Memory B cell (primary cell): Measurements from ENCODE around the gene S1PR5.

Source experiments
- ATAC-seq: fragments of 150-1000 bp; cut with Tn5 transposase; 2 replicates; pipeline ENCODE4 v1.10.0; 2021; ENCODE audit warnings: low read depth, mild to moderate bottlenecking, moderate library complexity
- DNase-seq, 2 donors: peaks; one replicate each; pipeline ENCODE4 v3.0.0; 2022; ENCODE audit warnings: low spot score in 2 of 2
- H3K27ac Mint-ChIP-seq: one replicate; pipeline ENCODE4 v1.8.0; 2022; ENCODE audit warnings: mild to moderate bottlenecking, moderate library complexity, mixed read lengths
- H3K27me3 Mint-ChIP-seq: one replicate; pipeline ENCODE4 v1.8.0; 2022; ENCODE audit warnings: mixed read lengths
- H3K36me3 Mint-ChIP-seq: one replicate; pipeline ENCODE4 v1.8.0; 2022; ENCODE audit warnings: mild to moderate bottlenecking, mixed read lengths
- H3K4me1 Mint-ChIP-seq: one replicate; pipeline ENCODE4 v1.8.0; 2022; ENCODE audit warnings: mixed read lengths
- H3K4me3 Mint-ChIP-seq: one replicate; pipeline ENCODE4 v1.8.0; 2022; ENCODE audit warnings: mild to moderate bottlenecking, moderate library complexity, mixed read lengths
- H3K9me3 Mint-ChIP-seq: one replicate; pipeline ENCODE4 v1.8.0; 2022; ENCODE audit warnings: mixed read lengths

The S1PR5 gene

GRCh38 chr19:10491472-10492047 is 25.7 kb downstream of the S1PR5 start:
- no peaks in the 10 kb centered on the region for H3K4me1 Mint-ChIP-seq
- H3K27me3 Mint-ChIP-seq = no peaks in the 10 kb centered on the region
- DNase-seq (no peak), ATAC-seq (no peak)
- H3K4me3 Mint-ChIP-seq = no peak overlapping the region
- no peaks in the 10 kb centered on the region for H3K9me3 Mint-ChIP-seq
- H3K36me3 Mint-ChIP-seq = peaks cover 5% of the 10 kb centered on the region
- H3K27ac Mint-ChIP-seq = no peak overlapping the region

DNA sequence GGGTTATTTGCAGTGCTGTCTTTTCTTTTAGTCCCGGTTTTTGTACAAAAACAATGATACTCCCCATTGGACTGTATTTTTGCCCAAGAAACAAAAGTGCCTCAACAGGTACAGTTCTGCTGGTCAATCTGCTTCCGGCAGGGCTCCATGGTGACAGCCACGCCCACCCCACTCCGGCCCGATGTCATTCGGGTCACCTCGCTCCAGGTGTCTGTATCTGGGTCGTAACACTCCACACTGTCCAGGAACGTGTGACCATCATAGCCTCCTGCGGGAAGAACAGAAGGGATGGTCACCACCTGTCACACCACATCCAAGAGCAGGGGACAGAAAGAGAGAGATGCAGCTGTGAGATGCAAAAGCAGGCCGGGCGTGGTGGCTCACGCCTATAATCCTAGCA is 30.7 kb downstream of the S1PR5 start:
- Mint-ChIP-seq H3K4me1 (no peaks in the 10 kb centered on the region), H3K9me3 (no peaks in the 10 kb centered on the region)

DNA sequence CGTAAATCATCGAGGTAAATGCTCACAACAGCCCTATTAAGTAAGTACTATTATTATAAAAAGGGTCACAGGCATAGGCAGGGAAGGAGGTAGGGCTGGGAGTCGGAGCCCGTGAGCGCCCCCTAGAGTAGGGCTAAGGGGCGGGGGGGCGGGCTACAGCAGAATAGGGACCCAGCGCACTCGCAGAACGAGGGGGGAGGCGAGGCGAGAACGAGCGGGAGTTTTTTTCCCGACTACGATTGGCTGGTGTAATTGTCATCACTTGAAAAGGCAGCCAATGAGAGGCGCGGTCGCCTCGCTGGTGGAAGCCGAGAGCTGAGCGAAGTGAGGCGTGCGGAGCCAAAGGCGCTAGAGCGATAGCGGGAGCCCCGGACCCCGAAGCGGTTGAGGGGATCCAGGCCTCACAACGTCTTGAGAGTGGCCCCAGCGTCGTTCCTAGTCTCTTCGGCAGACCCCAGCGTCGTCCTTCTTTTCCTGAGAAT is 38.3 kb downstream of the S1PR5 start:
- H3K4me3 Mint-ChIP-seq = peak overlapping the region; percentile 41
- H3K36me3 Mint-ChIP-seq = no peaks in the 10 kb centered on the region
- peaks cover 3% of the 10 kb centered on the region for H3K4me1 Mint-ChIP-seq
- H3K27ac Mint-ChIP-seq = peak overlapping the region; percentile 80
- ATAC-seq = peak; percentile 95
- DNase-seq = peak; percentile 68 to 76
- no peaks in the 10 kb centered on the region for H3K9me3 Mint-ChIP-seq
- H3K27me3 Mint-ChIP-seq = no peaks in the 10 kb centered on the region

More for the DNA sequence above, 30.7 kb downstream of the S1PR5 start:
- Mint-ChIP-seq H3K27ac (no peak overlapping the region), H3K36me3 (peaks cover 9% of the 10 kb centered on the region), H3K4me3 (no peak overlapping the region), H3K27me3 (no peaks in the 10 kb centered on the region)
- DNase-seq (no peak), ATAC-seq (no peak)

GRCh38 chr19:10478476-10478875 is 38.8 kb downstream of the S1PR5 start:
- Mint-ChIP-seq H3K4me1 (peaks cover 3% of the 10 kb centered on the region), H3K9me3 (no peaks in the 10 kb centered on the region), H3K36me3 (no peaks in the 10 kb centered on the region), H3K4me3 (no peak overlapping the region), H3K27me3 (no peaks in the 10 kb centered on the region), H3K27ac (no peak overlapping the region)
- ATAC-seq = no peak
- no peak for DNase-seq

DNA sequence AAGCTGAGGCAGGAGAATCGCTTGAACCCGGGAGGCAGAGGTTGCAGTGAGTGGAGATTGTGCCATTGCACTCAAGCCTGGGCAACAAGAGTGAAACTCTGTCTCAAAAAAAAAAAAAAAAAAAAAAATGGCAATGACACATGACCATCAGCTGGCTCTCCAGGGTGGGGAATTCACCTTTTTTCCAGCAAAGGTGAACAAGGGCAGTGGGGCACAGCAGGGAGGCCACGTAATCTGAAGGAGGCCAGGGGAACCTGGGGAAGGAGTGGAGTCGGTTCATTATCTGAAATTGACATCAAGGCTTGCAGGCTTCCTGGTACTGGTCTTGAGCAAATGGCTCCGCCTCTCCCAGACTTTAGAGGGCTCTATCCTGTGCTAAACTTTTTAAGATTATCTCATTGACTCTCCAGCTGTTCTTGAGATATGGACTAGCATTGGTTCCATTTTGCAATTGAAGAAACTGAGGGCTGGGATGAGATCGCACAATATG is 42.2 kb downstream of the S1PR5 start:
- no peak for ATAC-seq
- H3K9me3 Mint-ChIP-seq = no peaks in the 10 kb centered on the region

DNA sequence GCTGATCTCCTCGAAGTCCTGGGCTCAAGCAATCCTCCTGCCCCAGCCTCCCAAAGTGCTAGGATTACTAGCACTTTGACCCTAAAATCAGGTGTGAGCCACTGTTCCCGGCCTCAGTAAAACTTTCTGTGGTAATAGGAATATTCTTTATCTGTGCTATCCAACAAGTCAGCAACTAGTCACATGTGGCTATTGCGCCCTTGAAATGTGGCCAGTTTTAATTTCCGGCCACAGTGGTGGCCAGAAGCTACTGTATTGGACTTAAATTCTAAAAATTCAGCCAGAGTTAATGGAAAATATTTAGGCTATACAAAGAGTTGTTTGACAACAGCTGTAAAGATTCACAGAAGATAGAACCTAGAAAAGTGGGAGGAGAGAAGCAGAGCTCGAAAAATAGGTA is 44.1 kb downstream of the S1PR5 start:
- no peaks in the 10 kb centered on the region for H3K36me3 Mint-ChIP-seq
- peaks cover 2% of the 10 kb centered on the region for H3K27me3 Mint-ChIP-seq
- H3K9me3 Mint-ChIP-seq = no peaks in the 10 kb centered on the region
- H3K4me1 Mint-ChIP-seq = no peaks in the 10 kb centered on the region
- ATAC-seq (no peak), DNase-seq (no peak)
- no peak overlapping the region for H3K27ac Mint-ChIP-seq
- H3K4me3 Mint-ChIP-seq = no peak overlapping the region

More for the DNA sequence above, 42.2 kb downstream of the S1PR5 start:
- Mint-ChIP-seq H3K36me3 (no peaks in the 10 kb centered on the region), H3K27ac (no peak overlapping the region), H3K27me3 (peaks cover 2% of the 10 kb centered on the region), H3K4me1 (peaks cover 3% of the 10 kb centered on the region), H3K4me3 (no peak overlapping the region)
- no peak for DNase-seq

GRCh38 chr19:10471909-10472308 is 45.3 kb downstream of the S1PR5 start:
- Mint-ChIP-seq H3K4me3 (no peak overlapping the region), H3K9me3 (no peaks in the 10 kb centered on the region), H3K27ac (no peak overlapping the region), H3K36me3 (peaks cover under 1% of the 10 kb centered on the region), H3K27me3 (peaks cover 2% of the 10 kb centered on the region), H3K4me1 (no peaks in the 10 kb centered on the region)
- DNase-seq (no peak), ATAC-seq (peak; percentile 63)

DNA sequence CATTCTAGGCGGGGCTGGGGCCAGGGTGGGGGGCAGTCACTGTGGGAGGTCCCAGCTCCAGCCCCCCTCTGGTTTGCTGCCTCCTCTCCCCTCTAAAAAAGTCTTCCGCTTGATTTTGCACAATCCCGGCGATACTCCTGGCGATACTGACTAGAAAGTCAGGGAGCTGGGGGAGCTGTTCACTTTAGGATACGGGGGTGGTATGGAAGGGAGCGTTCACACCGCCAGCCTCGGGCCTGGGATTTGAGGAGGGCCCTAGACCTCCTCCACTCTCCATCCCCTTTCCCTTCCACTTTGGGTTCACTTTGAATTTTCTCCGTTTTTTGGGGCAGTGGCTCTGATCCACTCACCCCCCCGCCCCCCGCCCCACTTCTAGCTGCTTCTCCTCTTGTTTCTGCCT is 49.1 kb downstream of the S1PR5 start:
- H3K27ac Mint-ChIP-seq = no peak overlapping the region
- H3K36me3 Mint-ChIP-seq = peaks cover 3% of the 10 kb centered on the region
- no peaks in the 10 kb centered on the region for H3K27me3 Mint-ChIP-seq
- ATAC-seq (no peak), DNase-seq (no peak)
- no peaks in the 10 kb centered on the region for H3K4me1 Mint-ChIP-seq
- H3K9me3 Mint-ChIP-seq = no peaks in the 10 kb centered on the region
- H3K4me3 Mint-ChIP-seq = no peak overlapping the region

- H3K27me3 Mint-ChIP-seq = peaks cover 2% of the 10 kb centered on the region
- H3K9me3 Mint-ChIP-seq = no peaks in the 10 kb centered on the region
- DNase-seq (no peak), ATAC-seq (no peak)
- peaks cover 6% of the 10 kb centered on the region for H3K4me1 Mint-ChIP-seq
- peaks cover 3% of the 10 kb centered on the region for H3K36me3 Mint-ChIP-seq
- H3K4me3 Mint-ChIP-seq = no peak overlapping the region
- no peak overlapping the region for H3K27ac Mint-ChIP-seq
These were observed 50.0 kb downstream of the S1PR5 start for GRCh38 chr19:10467104-10467706.

DNA sequence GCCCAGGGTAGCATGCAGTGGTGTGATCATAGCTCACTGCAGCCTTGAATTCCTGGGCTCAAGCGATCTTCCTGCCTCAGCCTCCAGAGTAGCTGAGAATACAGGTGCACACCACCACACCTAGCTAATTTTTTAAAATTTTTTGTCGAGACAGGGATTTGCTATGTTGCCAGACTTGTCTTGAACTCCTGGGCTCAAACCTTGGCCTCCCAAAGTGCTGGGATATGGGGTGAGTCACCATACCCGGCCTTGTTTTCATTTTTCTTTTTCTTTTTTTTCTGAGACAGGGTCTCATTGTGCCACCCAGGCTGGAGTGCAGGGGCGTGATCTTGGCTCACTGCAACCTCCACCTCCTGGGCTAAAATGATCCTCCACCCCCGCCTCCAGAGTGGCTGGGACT is 52.8 kb downstream of the S1PR5 start:
- H3K9me3 Mint-ChIP-seq = no peaks in the 10 kb centered on the region
- no peak overlapping the region for H3K27ac Mint-ChIP-seq
- no peak overlapping the region for H3K4me3 Mint-ChIP-seq
- H3K27me3 Mint-ChIP-seq = peaks cover 2% of the 10 kb centered on the region
- no peak for DNase-seq
- peaks cover 3% of the 10 kb centered on the region for H3K36me3 Mint-ChIP-seq
- ATAC-seq = no peak
- H3K4me1 Mint-ChIP-seq = peaks cover 12% of the 10 kb centered on the region
